Breast epithelium (tissue), 4 donors: ENCODE measurements around the gene TEX19. TPM values are rescaled to one million over a fixed set of nuclear protein-coding genes. Genes with fewer than 3 reads are reported as not detected.

Experiments
- DNase-seq, 2 donors: peaks; one replicate each; pipeline ENCODE4 v3.0.0-alpha.2; 2019; ENCODE audit warnings: low spot score in 2 of 2
- H3K27ac ChIP-seq, 2 donors: fragments of 200-600 bp; sonication (generic) in 1 of 2; one replicate each; pipeline ENCODE4 v1.5.1; 2016 to 2019; ENCODE audit warnings: mild to moderate bottlenecking in 1 of 2
- H3K27me3 ChIP-seq, 2 donors: fragments of 200-600 bp; sonication (generic) in 1 of 2; one replicate each; pipeline versions ENCODE4 v1.5.1 to v1.6.0; 2017 to 2019; ENCODE audit warnings: control low read depth in 1 of 2, mild to moderate bottlenecking in 1 of 2
- H3K36me3 ChIP-seq: fragments of 200-600 bp; one replicate; pipeline ENCODE4 v1.5.1; 2019
- H3K4me1 ChIP-seq, 2 donors: fragments of 200-600 bp; sonication (generic); one replicate each; pipeline ENCODE4 v1.5.1; 2016 to 2019; ENCODE audit warnings: control low read depth in 1 of 2
- H3K4me3 ChIP-seq, 3 donors: fragments of 200-600 bp; sonication (generic); 1 replicate in 2 of 3; 2 replicates in 1 of 3; pipeline ENCODE4 v1.5.1; 2016 to 2019; ENCODE audit warnings: mild to moderate bottlenecking in 3 of 3, moderate library complexity in 2 of 3
- H3K9me3 ChIP-seq, 2 donors: fragments of 200-600 bp; sonication (generic) in 1 of 2; one replicate each; pipeline ENCODE4 v1.5.1; 2016 to 2019; ENCODE audit warnings: control low read depth in 1 of 2
- CTCF ChIP-seq, 3 donors: fragments of 450-650 bp; IDR thresholded peaks; one replicate each; pipeline ENCODE4 v1.5.1; 2016 to 2017; ENCODE audit warnings: antibody characterized with exemption in 3 of 3, mild to moderate bottlenecking in 3 of 3, moderate library complexity in 3 of 3
- POLR2A ChIP-seq: fragments of 450-650 bp; IDR thresholded peaks from one replicate; pipeline ENCODE4 v1.6.1; 2016; ENCODE audit warnings: antibody characterized with exemption, mild to moderate bottlenecking, moderate library complexity
- POLR2AphosphoS5 ChIP-seq, 3 donors: sonication (generic); formaldehyde crosslinking; IDR thresholded peaks; one replicate each; pipeline ENCODE4 v1.6.1; 2017; ENCODE audit warnings: antibody characterized with exemption in 3 of 3
- intact Hi-C: fragments of 100-400 bp; cut with DNase I; formaldehyde crosslinking; loops from one replicate; pipeline ENCODE4 v1.15.1; 2023; ENCODE audit warnings: low total_unique reads
- total RNA-seq, 3 donors: library from RNA; depleted of rRNA; stranded (reverse); fragments of >200 nt; gene quantifications; one replicate each; pipeline ENCODE4 v1.1.0, GENCODE V29; 2016

Gene TEX19
- total RNA-seq, 3 donors from 2014 or later, result not detected

GRCh38 chr17:82329683-82330321 is 29.2 kb upstream of the TEX19 start:
- no peak for DNase-seq
- intact Hi-C loops, result loop anchor here (10.0 kb wide), 2 partner anchors 85 to 125 kb away; no protein-coding TSS in a partner anchor
- no peak for TF ChIP-seq POLR2A
- Histone ChIP-seq H3K4me1 (peaks cover 5 to 14% of the 10 kb centered on the region in 2 donors), H3K36me3 (no peaks in the 10 kb centered on the region), H3K27me3 (no peaks in the 10 kb centered on the region), H3K4me3 (no peak overlapping the region), H3K9me3 (no peaks in the 10 kb centered on the region), H3K27ac (no peak overlapping the region)

- Histone ChIP-seq H3K9me3 (no peaks in the 10 kb centered on the region), H3K27me3 (no peaks in the 10 kb centered on the region), H3K4me1 (peaks cover 5 to 15% of the 10 kb centered on the region in 2 donors), H3K27ac (no peak overlapping the region), H3K4me3 (peak overlapping the region in 1 of 3 donors; percentile 11), H3K36me3 (no peaks in the 10 kb centered on the region)
- TF ChIP-seq POLR2AphosphoS5 (IDR thresholded peaks at IDR 0.05) (no peak), POLR2A (no peak), CTCF (IDR thresholded peaks at IDR 0.05) (no peak)
- DNase-seq, result no peak
- intact Hi-C loops, result no loop called here
These were observed 28.5 kb upstream of the TEX19 start for GRCh38 chr17:82330322-82331239.

- no peak for DNase-seq
- no peaks in the 10 kb centered on the region for H3K27me3 ChIP-seq
- no peak for TF ChIP-seq POLR2AphosphoS5 (IDR thresholded peaks at IDR 0.05)
- no peak for TF ChIP-seq POLR2A
- no peak for TF ChIP-seq CTCF (IDR thresholded peaks at IDR 0.05)
- peaks cover 5 to 15% of the 10 kb centered on the region in 2 donors for H3K4me1 ChIP-seq
- H3K36me3 ChIP-seq, result no peaks in the 10 kb centered on the region
- H3K27ac ChIP-seq, result no peak overlapping the region
- no peaks in the 10 kb centered on the region for H3K9me3 ChIP-seq
- peak overlapping the region in 1 of 3 donors; percentile 69 for H3K4me3 ChIP-seq
- intact Hi-C loops, result no loop called here
These were observed 27.6 kb upstream of the TEX19 start for GRCh38 chr17:82331345-82331939.

- Histone ChIP-seq H3K4me3 (peak overlapping the region; percentile 63 to 69 (median 66)), H3K27ac (peak overlapping the region; percentile 73 to 77), H3K27me3 (no peaks in the 10 kb centered on the region), H3K36me3 (no peaks in the 10 kb centered on the region), H3K9me3 (no peaks in the 10 kb centered on the region), H3K4me1 (peaks cover 5 to 15% of the 10 kb centered on the region in 2 donors)
- intact Hi-C loops, result no loop called here
- no peak for DNase-seq
- TF ChIP-seq POLR2AphosphoS5 (IDR thresholded peaks at IDR 0.05) (peak in 1 of 3 donors; percentile 34), CTCF (IDR thresholded peaks at IDR 0.05) (no peak)
These were observed 26.3 kb upstream of the TEX19 start for GRCh38 chr17:82332669-82333278.
